Measurements from ENCODE around the gene ATP10A.

The ATP10A gene

GRCh38 chr15:25694823-25695312 is 168.3 kb downstream of the ATP10A start:
- Histone ChIP-seq H2BK5ac (ENCODE audit: low read length) (no peak overlapping the region), H3K9me3 (replicated peaks in 1 of 2; ENCODE audit: control insufficient read depth in 2 of 2, insufficient read depth in 1 of 2, low read depth in 1 of 2, low read length in 2 of 2) (no peaks in the 10 kb centered on the region), H3K27ac (replicated peaks; ENCODE audit: low read length) (no peak overlapping the region), H2AK5ac (ENCODE audit: low read depth, low read length) (peak overlapping the region; percentile 33), H3K4ac (ENCODE audit: low read length) (no peak overlapping the region), H2BK15ac (ENCODE audit: low read length) (peak overlapping the region; percentile 19), H3K79me1 (ENCODE audit: low read depth, low read length) (no peaks in the 10 kb centered on the region), H2BK12ac (ENCODE audit: low read length) (no peak overlapping the region), H3K14ac (ENCODE audit: low read length) (no peak overlapping the region), H3K27me3 (ENCODE audit: control insufficient read depth in 3 of 3, insufficient read depth in 3 of 3, low read depth in 1 of 3, low read length in 3 of 3) (no peaks in the 10 kb centered on the region), H2AFZ (ENCODE audit: low read length) (no peak overlapping the region), H4K8ac (ENCODE audit: low read depth, low read length) (no peak overlapping the region), H3K4me1 (ENCODE audit: control insufficient read depth in 2 of 2, insufficient read depth in 1 of 2, low read depth in 1 of 2, low read length in 2 of 2) (peaks cover 4 to 7% of the 10 kb centered on the region in 2 donors), H4K91ac (ENCODE audit: low read depth, low read length, poor library complexity) (no peak overlapping the region), H3K23ac (ENCODE audit: low read depth, low read length, poor library complexity) (no peak overlapping the region), H3K9ac (ENCODE audit: low read depth, low read length, poor library complexity) (no peak overlapping the region), H2BK120ac (ENCODE audit: low read depth, low read length) (peak overlapping the region; percentile 48), H3K36me3 (replicated peaks in 1 of 2; ENCODE audit: control insufficient read depth in 2 of 2, insufficient read depth in 2 of 2, low read length in 2 of 2) (no peaks in the 10 kb centered on the region), H3K4me2 (ENCODE audit: insufficient read depth, low read length, poor library complexity, severe bottlenecking) (no peak overlapping the region), H3K4me3 (ENCODE audit: low read length in 2 of 2) (no peak overlapping the region), H3K18ac (ENCODE audit: low read length) (peak overlapping the region; percentile 13)
- WGBS, 2 donors (ENCODE audit: extremely low coverage in 2 of 2, insufficient read length in 2 of 2, insufficient replicate concordance in 1 of 2) = no CpG with 5 or more reads among the region's 19 CpGs
- no peak for DNase-seq (ENCODE audit: low spot score)

- Histone ChIP-seq H2AFZ (ENCODE audit: low read length) (no peak overlapping the region), H3K27me3 (ENCODE audit: control insufficient read depth in 3 of 3, insufficient read depth in 3 of 3, low read depth in 1 of 3, low read length in 3 of 3) (no peaks in the 10 kb centered on the region), H3K18ac (ENCODE audit: low read length) (no peak overlapping the region), H3K27ac (replicated peaks; ENCODE audit: low read length) (no peak overlapping the region), H3K23ac (ENCODE audit: low read depth, low read length, poor library complexity) (no peak overlapping the region), H2BK15ac (ENCODE audit: low read length) (no peak overlapping the region), H2AK5ac (ENCODE audit: low read depth, low read length) (no peak overlapping the region), H3K36me3 (replicated peaks in 1 of 2; ENCODE audit: control insufficient read depth in 2 of 2, insufficient read depth in 2 of 2, low read length in 2 of 2) (no peaks in the 10 kb centered on the region), H4K91ac (ENCODE audit: low read depth, low read length, poor library complexity) (no peak overlapping the region), H3K4me2 (ENCODE audit: insufficient read depth, low read length, poor library complexity, severe bottlenecking) (no peak overlapping the region), H2BK12ac (ENCODE audit: low read length) (no peak overlapping the region), H2BK120ac (ENCODE audit: low read depth, low read length) (no peak overlapping the region), H3K79me1 (ENCODE audit: low read depth, low read length) (no peaks in the 10 kb centered on the region), H3K9ac (ENCODE audit: low read depth, low read length, poor library complexity) (no peak overlapping the region), H3K4me1 (ENCODE audit: control insufficient read depth in 2 of 2, insufficient read depth in 1 of 2, low read depth in 1 of 2, low read length in 2 of 2) (peaks cover 4 to 7% of the 10 kb centered on the region in 2 donors), H4K8ac (ENCODE audit: low read depth, low read length) (no peak overlapping the region), H3K14ac (ENCODE audit: low read length) (no peak overlapping the region), H3K4ac (ENCODE audit: low read length) (no peak overlapping the region), H2BK5ac (ENCODE audit: low read length) (no peak overlapping the region), H3K4me3 (ENCODE audit: low read length in 2 of 2) (no peak overlapping the region), H3K9me3 (replicated peaks in 1 of 2; ENCODE audit: control insufficient read depth in 2 of 2, insufficient read depth in 1 of 2, low read depth in 1 of 2, low read length in 2 of 2) (no peaks in the 10 kb centered on the region)
- DNase-seq (ENCODE audit: low spot score) = no peak
- WGBS, 2 donors (ENCODE audit: extremely low coverage in 2 of 2, insufficient read length in 2 of 2, insufficient replicate concordance in 1 of 2) = no CpG with 5 or more reads among the region's 4 CpGs
These were observed 168.9 kb downstream of the ATP10A start for GRCh38 chr15:25694239-25694584.

- Histone ChIP-seq H4K8ac (ENCODE audit: low read depth, low read length) (no peak overlapping the region), H2AFZ (ENCODE audit: low read length) (no peak overlapping the region), H3K4ac (ENCODE audit: low read length) (no peak overlapping the region), H3K14ac (ENCODE audit: low read length) (peak overlapping the region; percentile 25), H4K91ac (ENCODE audit: low read depth, low read length, poor library complexity) (peak overlapping the region; percentile 58), H3K4me2 (ENCODE audit: insufficient read depth, low read length, poor library complexity, severe bottlenecking) (no peak overlapping the region), H3K27me3 (ENCODE audit: control insufficient read depth in 3 of 3, insufficient read depth in 3 of 3, low read depth in 1 of 3, low read length in 3 of 3) (no peaks in the 10 kb centered on the region), H3K4me1 (ENCODE audit: control insufficient read depth in 2 of 2, insufficient read depth in 1 of 2, low read depth in 1 of 2, low read length in 2 of 2) (peaks cover 4 to 7% of the 10 kb centered on the region in 2 donors), H3K9me3 (replicated peaks in 1 of 2; ENCODE audit: control insufficient read depth in 2 of 2, insufficient read depth in 1 of 2, low read depth in 1 of 2, low read length in 2 of 2) (no peaks in the 10 kb centered on the region), H2BK5ac (ENCODE audit: low read length) (no peak overlapping the region), H3K4me3 (ENCODE audit: low read length in 2 of 2) (no peak overlapping the region), H2AK5ac (ENCODE audit: low read depth, low read length) (peak overlapping the region; percentile 90), H3K27ac (replicated peaks; ENCODE audit: low read length) (no peak overlapping the region), H3K23ac (ENCODE audit: low read depth, low read length, poor library complexity) (no peak overlapping the region), H2BK120ac (ENCODE audit: low read depth, low read length) (no peak overlapping the region), H3K9ac (ENCODE audit: low read depth, low read length, poor library complexity) (no peak overlapping the region), H3K18ac (ENCODE audit: low read length) (peak overlapping the region; percentile 67), H3K36me3 (replicated peaks in 1 of 2; ENCODE audit: control insufficient read depth in 2 of 2, insufficient read depth in 2 of 2, low read length in 2 of 2) (no peaks in the 10 kb centered on the region), H2BK15ac (ENCODE audit: low read length) (no peak overlapping the region), H3K79me1 (ENCODE audit: low read depth, low read length) (no peaks in the 10 kb centered on the region), H2BK12ac (ENCODE audit: low read length) (no peak overlapping the region)
- DNase-seq (ENCODE audit: low spot score) = peak; percentile 18
- no CpG with 5 or more reads among the region's 19 CpGs for WGBS, 2 donors (ENCODE audit: extremely low coverage in 2 of 2, insufficient read length in 2 of 2, insufficient replicate concordance in 1 of 2)
These were observed 169.5 kb downstream of the ATP10A start for GRCh38 chr15:25693321-25694238.

GRCh38 chr15:25691544-25692430 is 171.3 kb downstream of the ATP10A start:
- Histone ChIP-seq H3K18ac (ENCODE audit: low read length) (no peak overlapping the region), H4K91ac (ENCODE audit: low read depth, low read length, poor library complexity) (no peak overlapping the region), H2BK5ac (ENCODE audit: low read length) (no peak overlapping the region), H3K27me3 (ENCODE audit: control insufficient read depth in 3 of 3, insufficient read depth in 3 of 3, low read depth in 1 of 3, low read length in 3 of 3) (no peaks in the 10 kb centered on the region), H3K4me3 (ENCODE audit: low read length in 2 of 2) (no peak overlapping the region), H2BK120ac (ENCODE audit: low read depth, low read length) (no peak overlapping the region), H3K9ac (ENCODE audit: low read depth, low read length, poor library complexity) (no peak overlapping the region), H2AK5ac (ENCODE audit: low read depth, low read length) (no peak overlapping the region), H3K9me3 (replicated peaks in 1 of 2; ENCODE audit: control insufficient read depth in 2 of 2, insufficient read depth in 1 of 2, low read depth in 1 of 2, low read length in 2 of 2) (no peaks in the 10 kb centered on the region), H3K4ac (ENCODE audit: low read length) (no peak overlapping the region), H2AFZ (ENCODE audit: low read length) (peak overlapping the region; percentile 19), H3K14ac (ENCODE audit: low read length) (no peak overlapping the region), H3K4me2 (ENCODE audit: insufficient read depth, low read length, poor library complexity, severe bottlenecking) (no peak overlapping the region), H2BK12ac (ENCODE audit: low read length) (no peak overlapping the region), H4K8ac (ENCODE audit: low read depth, low read length) (no peak overlapping the region), H3K27ac (replicated peaks; ENCODE audit: low read length) (no peak overlapping the region), H3K23ac (ENCODE audit: low read depth, low read length, poor library complexity) (no peak overlapping the region), H3K36me3 (replicated peaks in 1 of 2; ENCODE audit: control insufficient read depth in 2 of 2, insufficient read depth in 2 of 2, low read length in 2 of 2) (no peaks in the 10 kb centered on the region), H3K79me1 (ENCODE audit: low read depth, low read length) (no peaks in the 10 kb centered on the region), H2BK15ac (ENCODE audit: low read length) (no peak overlapping the region), H3K4me1 (ENCODE audit: control insufficient read depth in 2 of 2, insufficient read depth in 1 of 2, low read depth in 1 of 2, low read length in 2 of 2) (peaks cover 4 to 7% of the 10 kb centered on the region in 2 donors)
- WGBS, 2 donors (ENCODE audit: extremely low coverage in 2 of 2, insufficient read length in 2 of 2, insufficient replicate concordance in 1 of 2) = no CpG with 5 or more reads among the region's 13 CpGs
- DNase-seq (ENCODE audit: low spot score) = no peak
